Measurements from ENCODE around the gene CYP4F12. TPM values are rescaled to one million over a fixed set of nuclear protein-coding genes. Genes with fewer than 3 reads are reported as not detected.
"Not testable (repeated sequence)": the region's sequence is repeated elsewhere in the genome, so short reads cannot be mapped to it uniquely, and the experiment has no call there.

CYP4F12 gene
- total RNA-seq, 1 experiment from 2014 or later = 5.7 TPM

DNA sequence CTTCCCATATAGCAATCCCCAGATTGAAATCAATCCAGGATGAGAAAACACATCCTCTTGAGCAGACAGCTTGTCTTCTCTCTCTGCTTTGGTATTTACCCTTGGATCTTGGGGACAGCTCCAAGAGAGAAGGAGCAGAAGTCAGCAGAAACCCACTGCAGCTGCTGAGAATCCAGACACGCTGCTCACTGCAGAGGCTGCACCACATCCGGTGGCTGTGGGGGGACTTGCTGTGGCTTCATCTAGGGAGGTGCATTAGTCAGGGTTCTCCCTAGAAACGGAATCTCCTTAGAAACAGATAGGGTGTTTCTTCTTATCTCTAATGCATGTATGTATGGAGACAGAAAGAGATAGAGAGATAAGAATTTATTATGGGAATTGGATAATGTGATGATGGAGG, 2.7 kb downstream of the CYP4F12 start:
- Histone ChIP-seq H3K9me2 (ENCODE audit: insufficient read depth) (no peaks in the 10 kb centered on the region), H4K20me1 (ENCODE audit: insufficient read depth) (no peaks in the 10 kb centered on the region), H2AFZ (no peak overlapping the region), H3K36me3 (ENCODE audit: low read depth) (no peaks in the 10 kb centered on the region), H3K4me2 (no peak overlapping the region), H3K27ac (no peak overlapping the region), H3K27me3 (ENCODE audit: insufficient read depth, low read depth) (no peaks in the 10 kb centered on the region), H3K79me2 (ENCODE audit: low read depth) (no peaks in the 10 kb centered on the region), H3K4me1 (replicated peaks; ENCODE audit: insufficient read depth) (peaks cover 14% of the 10 kb centered on the region), H3F3A (ENCODE audit: insufficient read depth, low read depth) (peaks cover 18% of the 10 kb centered on the region; the same call in 1 of the 2 replicates), H3K4me3 (no peak overlapping the region), H3K9me3 (ENCODE audit: insufficient read depth, low read depth) (no peaks in the 10 kb centered on the region)
- no peak for DNase-seq
- CTCF ChIA-PET = no interaction called here
- TF ChIP-seq EZH2 (IDR thresholded peaks at IDR 0.05; ENCODE audit: low read depth) = no peak
- TF ChIP-seq, protein P1, sequence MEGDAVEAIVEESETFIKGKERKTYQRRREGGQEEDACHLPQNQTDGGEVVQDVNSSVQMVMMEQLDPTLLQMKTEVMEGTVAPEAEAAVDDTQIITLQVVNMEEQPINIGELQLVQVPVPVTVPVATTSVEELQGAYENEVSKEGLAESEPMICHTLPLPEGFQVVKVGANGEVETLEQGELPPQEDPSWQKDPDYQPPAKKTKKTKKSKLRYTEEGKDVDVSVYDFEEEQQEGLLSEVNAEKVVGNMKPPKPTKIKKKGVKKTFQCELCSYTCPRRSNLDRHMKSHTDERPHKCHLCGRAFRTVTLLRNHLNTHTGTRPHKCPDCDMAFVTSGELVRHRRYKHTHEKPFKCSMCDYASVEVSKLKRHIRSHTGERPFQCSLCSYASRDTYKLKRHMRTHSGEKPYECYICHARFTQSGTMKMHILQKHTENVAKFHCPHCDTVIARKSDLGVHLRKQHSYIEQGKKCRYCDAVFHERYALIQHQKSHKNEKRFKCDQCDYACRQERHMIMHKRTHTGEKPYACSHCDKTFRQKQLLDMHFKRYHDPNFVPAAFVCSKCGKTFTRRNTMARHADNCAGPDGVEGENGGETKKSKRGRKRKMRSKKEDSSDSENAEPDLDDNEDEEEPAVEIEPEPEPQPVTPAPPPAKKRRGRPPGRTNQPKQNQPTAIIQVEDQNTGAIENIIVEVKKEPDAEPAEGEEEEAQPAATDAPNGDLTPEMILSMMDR (conservative IDR thresholded peaks at IDR 0.05) = no peak
- BruUV-seq (replicated peaks) = no TSS peak
- intact Hi-C loops (cut with micrococcal nuclease; ENCODE audit: unreplicated experiment) = no loop called here
- POLR2A ChIA-PET (ENCODE audit: unreplicated experiment) = no interaction called here

DNA sequence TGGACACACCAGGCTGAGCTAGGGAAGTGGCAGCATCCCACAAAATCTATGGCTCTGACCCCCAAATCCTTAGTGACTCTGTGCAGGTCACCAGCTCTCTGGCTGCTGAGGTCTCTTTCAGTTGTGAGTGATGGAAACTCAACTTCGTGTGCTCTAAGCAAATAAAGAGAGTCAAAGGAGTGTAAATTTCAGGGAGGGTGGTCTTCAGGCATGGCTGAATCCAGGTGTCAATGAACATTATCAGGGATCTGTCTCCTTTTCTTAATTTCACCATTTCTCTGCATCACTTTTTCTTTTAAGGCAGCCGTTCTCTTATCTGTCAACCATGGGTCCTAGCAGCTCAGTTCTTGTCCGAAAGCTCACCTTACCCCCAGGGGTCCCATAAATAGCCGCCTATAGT, 6.2 kb downstream of the CYP4F12 start:
- H3K27ac ChIP-seq = no peak overlapping the region
- no TSS peak for BruUV-seq (replicated peaks)
- no peak overlapping the region for H3K4me3 ChIP-seq
- H3K36me3 ChIP-seq (ENCODE audit: low read depth) = no peaks in the 10 kb centered on the region
- no peaks in the 10 kb centered on the region for H3F3A ChIP-seq (ENCODE audit: insufficient read depth, low read depth)
- intact Hi-C loops (cut with micrococcal nuclease; ENCODE audit: unreplicated experiment) = no loop called here
- H3K79me2 ChIP-seq (ENCODE audit: low read depth) = no peaks in the 10 kb centered on the region
- no peaks in the 10 kb centered on the region for H4K20me1 ChIP-seq (ENCODE audit: insufficient read depth)
- CTCF ChIA-PET = no interaction called here
- no peaks in the 10 kb centered on the region for H3K9me3 ChIP-seq (ENCODE audit: insufficient read depth, low read depth)
- no peak for DNase-seq
- POLR2A ChIA-PET (ENCODE audit: unreplicated experiment) = no interaction called here
- no peak for TF ChIP-seq EZH2 (IDR thresholded peaks at IDR 0.05; ENCODE audit: low read depth)
- TF ChIP-seq, protein P1 (conservative IDR thresholded peaks at IDR 0.05) = no peak
- no peak overlapping the region for H2AFZ ChIP-seq
- H3K4me1 ChIP-seq (replicated peaks; ENCODE audit: insufficient read depth) = no peaks in the 10 kb centered on the region
- H3K27me3 ChIP-seq (ENCODE audit: insufficient read depth, low read depth) = no peaks in the 10 kb centered on the region
- H3K9me2 ChIP-seq (ENCODE audit: insufficient read depth) = no peaks in the 10 kb centered on the region
- H3K4me2 ChIP-seq = no peak overlapping the region

DNA sequence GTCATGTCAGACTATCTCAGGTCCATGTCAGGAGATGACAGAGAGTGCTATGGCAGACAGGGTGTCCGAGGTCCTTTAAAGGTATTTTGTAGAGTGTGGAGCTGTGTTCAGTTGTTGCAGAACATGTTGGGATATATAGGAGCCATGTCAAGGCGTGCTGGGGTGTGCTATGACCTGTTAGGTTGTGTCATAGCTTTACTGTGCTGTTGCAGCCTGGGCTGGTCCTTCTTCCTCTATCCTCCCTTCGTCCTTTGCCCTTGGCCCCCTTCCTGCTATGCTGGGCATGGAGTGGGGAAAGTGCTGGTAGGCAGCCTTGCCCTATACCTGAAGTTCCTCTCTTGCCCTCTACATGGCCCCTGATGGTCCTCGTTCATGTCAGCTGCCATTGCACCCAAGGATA, 7.0 kb downstream of the CYP4F12 start:
- H3K27ac ChIP-seq; H4K20me1 ChIP-seq (ENCODE audit: insufficient read depth); H3K36me3 ChIP-seq (ENCODE audit: low read depth); H3F3A ChIP-seq (ENCODE audit: insufficient read depth, low read depth); CTCF ChIA-PET; H3K4me2 ChIP-seq; H3K79me2 ChIP-seq (ENCODE audit: low read depth); H3K4me3 ChIP-seq; POLR2A ChIA-PET (ENCODE audit: unreplicated experiment); H2AFZ ChIP-seq; H3K9me2 ChIP-seq (ENCODE audit: insufficient read depth); intact Hi-C loops (cut with micrococcal nuclease; ENCODE audit: unreplicated experiment); H3K9me3 ChIP-seq (ENCODE audit: insufficient read depth, low read depth); BruUV-seq (replicated peaks); H3K4me1 ChIP-seq (replicated peaks; ENCODE audit: insufficient read depth); DNase-seq; H3K27me3 ChIP-seq (ENCODE audit: insufficient read depth, low read depth): not testable (repeated sequence)

DNA sequence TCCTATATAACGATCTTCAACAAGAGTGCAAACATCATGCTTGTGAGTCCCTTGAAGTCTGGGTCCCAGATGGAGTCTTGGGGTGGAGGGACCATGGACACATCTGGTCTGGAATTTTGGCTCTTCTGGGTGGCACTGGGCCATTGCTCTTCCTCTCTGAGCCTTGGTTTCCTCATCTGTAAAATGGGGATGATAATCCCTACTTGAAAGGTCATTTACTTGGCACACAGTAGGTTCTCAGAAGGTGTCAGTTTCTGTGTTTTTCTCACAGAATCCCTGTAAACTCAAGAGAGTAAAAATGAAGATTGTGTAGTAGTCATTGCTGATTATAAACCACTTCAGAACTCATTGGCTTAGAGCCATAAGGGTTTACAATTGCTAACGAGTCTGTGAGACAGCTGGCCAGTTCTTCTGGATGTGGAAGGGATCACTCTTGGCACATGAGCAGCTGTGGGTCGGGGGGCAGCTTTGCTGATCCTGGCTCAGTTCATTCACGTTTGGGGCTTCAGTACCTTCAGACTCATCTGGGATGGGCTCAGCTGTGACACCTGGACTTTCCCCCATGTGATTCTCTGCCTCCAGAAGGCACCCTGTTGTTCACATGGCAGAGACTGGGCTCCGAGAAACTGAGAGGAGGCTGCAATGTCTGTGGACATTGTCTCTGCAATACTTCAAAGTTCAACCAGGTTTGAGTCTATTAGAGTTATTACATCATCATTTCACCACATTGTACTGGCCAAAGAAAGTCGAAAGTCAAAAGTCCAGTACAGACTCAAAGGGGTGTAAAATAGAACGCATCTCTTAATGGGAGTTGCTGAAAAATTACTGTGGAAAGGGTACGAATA, 7.8 kb downstream of the CYP4F12 start:
- no peaks in the 10 kb centered on the region for H3K4me1 ChIP-seq (replicated peaks; ENCODE audit: insufficient read depth)
- no peaks in the 10 kb centered on the region for H3K36me3 ChIP-seq (ENCODE audit: low read depth)
- H3K4me3 ChIP-seq = no peak overlapping the region
- BruUV-seq (replicated peaks) = no TSS peak
- no peaks in the 10 kb centered on the region for H3K79me2 ChIP-seq (ENCODE audit: low read depth)
- no peak for DNase-seq
- H2AFZ ChIP-seq = no peak overlapping the region
- H3K27ac ChIP-seq = no peak overlapping the region
- intact Hi-C loops (cut with micrococcal nuclease; ENCODE audit: unreplicated experiment) = no loop called here
- no peaks in the 10 kb centered on the region for H3K9me3 ChIP-seq (ENCODE audit: insufficient read depth, low read depth)
- H3F3A ChIP-seq (ENCODE audit: insufficient read depth, low read depth) = no peaks in the 10 kb centered on the region
- CTCF ChIA-PET = no interaction called here
- TF ChIP-seq, protein P1 (conservative IDR thresholded peaks at IDR 0.05) = no peak
- TF ChIP-seq EZH2 (IDR thresholded peaks at IDR 0.05; ENCODE audit: low read depth) = no peak
- H4K20me1 ChIP-seq (ENCODE audit: insufficient read depth) = no peaks in the 10 kb centered on the region
- H3K9me2 ChIP-seq (ENCODE audit: insufficient read depth) = no peaks in the 10 kb centered on the region
- no peak overlapping the region for H3K4me2 ChIP-seq
- no peaks in the 10 kb centered on the region for H3K27me3 ChIP-seq (ENCODE audit: insufficient read depth, low read depth)
- POLR2A ChIA-PET (ENCODE audit: unreplicated experiment) = no interaction called here

All from PC-9 (cell line).